Limb (tissue), 2 donors: ENCODE data around the gene NUP50.

Experiments
- DNase-seq, 2 donors: peaks; one replicate each; pipeline ENCODE4 v3.0.0-alpha.2; 2016; ENCODE audit errors: extremely low spot score in 2 of 2

NUP50 gene

GRCh38 chr22:45227645-45228400, 64.1 kb downstream of the NUP50 start:
- DNase-seq: no peak

- no peak for DNase-seq
These were observed 64.7 kb downstream of the NUP50 start for GRCh38 chr22:45228401-45228754.

- no peak for DNase-seq
These were observed 65.5 kb downstream of the NUP50 start for GRCh38 chr22:45229181-45229580.

GRCh38 chr22:45230026-45230721, 66.4 kb downstream of the NUP50 start:
- DNase-seq: no peak

- no peak for DNase-seq
These were observed 67.6 kb downstream of the NUP50 start for GRCh38 chr22:45231293-45231692.

GRCh38 chr22:45233386-45233785, 69.7 kb downstream of the NUP50 start:
- DNase-seq: no peak

GRCh38 chr22:45233827-45234226, 70.1 kb downstream of the NUP50 start:
- DNase-seq: no peak

GRCh38 chr22:45235101-45235777, 71.5 kb downstream of the NUP50 start:
- no peak for DNase-seq

- DNase-seq: no peak
These were observed 72.2 kb downstream of the NUP50 start for GRCh38 chr22:45235851-45236342.

GRCh38 chr22:45237065-45237990, 73.6 kb downstream of the NUP50 start:
- no peak for DNase-seq
